LNCAP (cell line): ENCODE data around the gene SPR.

ENCODE experiments used
- CTCF ChIP-seq: fragments of 450-650 bp; IDR thresholded peaks from 2 replicates; pipeline ENCODE4 v1.5.1; 2017; ENCODE audit warnings: mild to moderate bottlenecking

SPR gene

GRCh38 chr2:72848436-72849137, 38.6 kb upstream of the SPR start:
- no peak for TF ChIP-seq CTCF

- no peak for TF ChIP-seq CTCF
Measured at GRCh38 chr2:72849138-72849462, 38.1 kb upstream of the SPR start.

GRCh38 chr2:72851333-72851732, 35.9 kb upstream of the SPR start:
- TF ChIP-seq CTCF: no peak

- peak; percentile 44 for TF ChIP-seq CTCF
Measured at GRCh38 chr2:72859831-72860262, 27.4 kb upstream of the SPR start.

- peak; percentile 76 for TF ChIP-seq CTCF
Measured at GRCh38 chr2:72862239-72862988, 24.8 kb upstream of the SPR start.

GRCh38 chr2:72863046-72863445, 24.2 kb upstream of the SPR start:
- TF ChIP-seq CTCF: no peak

GRCh38 chr2:72864500-72864899, 22.7 kb upstream of the SPR start:
- no peak for TF ChIP-seq CTCF
